H1 (cell line): ENCODE data around the gene RHCG. TPM values are rescaled to one million over a fixed set of nuclear protein-coding genes. Genes with fewer than 3 reads are reported as not detected.

Experiments used
- CTCF ChIA-PET: fragments of 300-600 bp; sonication (Branson Sonifier 250); formaldehyde crosslinking; loops from one replicate; lab custom pipeline; 2021; ENCODE audit not compliant: partially characterized antibody; lab: Charles Lee
- POLR2A ChIA-PET: fragments of 300-600 bp; sonication (Branson Sonifier 250); formaldehyde crosslinking; loops from one replicate; lab custom pipeline; 2021; ENCODE audit warnings: inconsistent platforms; ENCODE audit not compliant: partially characterized antibody; lab: Charles Lee
- DNase-seq, 2 experiments: peaks; one replicate each; pipeline versions ENCODE4 v3.0.0 to v3.0.0-alpha.2; 2010 to 2022; ENCODE audit warnings: low spot score in 2 of 2, low read depth in 1 of 2, mixed read lengths in 1 of 2
- FAIRE-seq: peaks from 2 replicates; lab custom pipeline; 2011; peaks lifted over from hg19 to GRCh38; lab: Jason Lieb, UNC
- H2AFZ ChIP-seq: 2 replicates; pipeline ENCODE4 v1.8.1; 2012; ENCODE audit warnings: low read length, inconsistent platforms
- H2AK5ac ChIP-seq: 2 replicates; pipeline ENCODE4 v1.6.1; 2013; ENCODE audit warnings: low read depth, low read length
- H2BK120ac ChIP-seq: replicated peaks from 2 replicates; pipeline ENCODE3; 2013; ENCODE audit warnings: low read depth, low read length, inconsistent platforms
- H2BK12ac ChIP-seq: 2 replicates; pipeline ENCODE4 v1.6.1; 2013; ENCODE audit warnings: low read depth, low read length
- H2BK15ac ChIP-seq: 2 replicates; pipeline ENCODE4 v1.6.1; 2013; ENCODE audit warnings: low read length
- H2BK20ac ChIP-seq: 2 replicates; pipeline ENCODE4 v1.6.1; 2013; ENCODE audit warnings: low read length
- H2BK5ac ChIP-seq: 2 replicates; pipeline ENCODE4 v1.6.1; 2013; ENCODE audit warnings: low read depth, low read length
- H3K14ac ChIP-seq: 2 replicates; pipeline ENCODE4 v1.6.1; 2013; ENCODE audit warnings: inconsistent platforms; ENCODE audit not compliant: insufficient read length
- H3K18ac ChIP-seq: 2 replicates; pipeline ENCODE4 v1.6.1; 2013; ENCODE audit warnings: low read length; ENCODE audit errors: extremely low read depth
- H3K23ac ChIP-seq: 2 replicates; pipeline ENCODE4 v1.6.1; 2013; ENCODE audit warnings: inconsistent platforms; ENCODE audit not compliant: insufficient read length
- H3K23me2 ChIP-seq: 2 replicates; pipeline ENCODE4 v1.6.1; 2013; ENCODE audit warnings: low read depth, low read length
- H3K27ac ChIP-seq: 2 replicates; pipeline ENCODE4 v1.6.1; 2011; ENCODE audit warnings: low read depth, low read length, inconsistent platforms
- H3K27me3 ChIP-seq, 4 experiments: replicated peaks in 1 of 4; 1 replicate in 1 of 4; 2 replicates in 3 of 4; pipeline versions ENCODE4 v1.6.1 to v1.8.1; 2011 to 2013; ENCODE audit warnings: low read length in 3 of 4, mild to moderate bottlenecking in 3 of 4, inconsistent platforms in 2 of 4, mixed read lengths in 2 of 4, moderate library complexity in 1 of 4; ENCODE audit not compliant: control insufficient read depth in 3 of 4, insufficient read depth in 3 of 4; ENCODE audit errors: extremely low read depth in 1 of 4
- H3K36me3 ChIP-seq, 4 experiments: 2 replicates each; pipeline versions ENCODE4 v1.6.1 to v1.8.1; 2011 to 2013; ENCODE audit warnings: mild to moderate bottlenecking in 4 of 4, low read length in 3 of 4, moderate library complexity in 2 of 4, control low read depth in 1 of 4, inconsistent platforms in 1 of 4; ENCODE audit not compliant: insufficient read depth in 4 of 4, control insufficient read depth in 2 of 4
- H3K4ac ChIP-seq: replicated peaks from 2 replicates; pipeline ENCODE3; 2013; ENCODE audit warnings: low read length, low read depth, mixed read lengths, inconsistent platforms; ENCODE audit not compliant: insufficient read length
- H3K4me1 ChIP-seq, 4 experiments: replicated peaks in 1 of 4; 1 replicate in 1 of 4; 2 replicates in 3 of 4; pipeline versions ENCODE4 v1.6.1 to v1.8.1; 2011 to 2013; ENCODE audit warnings: low read length in 3 of 4, inconsistent platforms in 2 of 4, mixed read lengths in 1 of 4; ENCODE audit not compliant: insufficient read depth in 4 of 4, control insufficient read depth in 3 of 4
- H3K4me2 ChIP-seq, 2 experiments: 2 replicates each; pipeline versions ENCODE4 v1.6.1 to v1.8.1; 2011 to 2013; ENCODE audit warnings: low read depth in 2 of 2, low read length in 2 of 2, control low read depth in 1 of 2, inconsistent platforms in 1 of 2, mild to moderate bottlenecking in 1 of 2; ENCODE audit not compliant: insufficient read depth in 1 of 2
- H3K4me3 ChIP-seq, 4 experiments: fragments of 200-600, 300-600 bp in 1 of 4; sonication (generic), shearing (Covaris generic), sonication (Bioruptor Twin) in 1 of 4; 2 replicates each; pipeline versions ENCODE4 v1.5.1 to v1.8.1; 2011 to 2016; ENCODE audit warnings: low read length in 4 of 4, low read depth in 3 of 4, control low read depth in 2 of 4, inconsistent platforms in 2 of 4, mild to moderate bottlenecking in 2 of 4, mixed read lengths in 1 of 4, moderate library complexity in 1 of 4; ENCODE audit not compliant: insufficient read depth in 2 of 4; ENCODE audit errors: extremely low read depth in 1 of 4
- H3K56ac ChIP-seq: replicated peaks from 2 replicates; pipeline ENCODE3; 2013; ENCODE audit warnings: low read depth, mild to moderate bottlenecking, mixed read lengths, low read length, inconsistent platforms; ENCODE audit not compliant: insufficient read length
- H3K79me1 ChIP-seq: 2 replicates; pipeline ENCODE4 v1.6.1; 2013; ENCODE audit warnings: low read depth, low read length, control low read depth
- H3K79me2 ChIP-seq, 2 experiments: 2 replicates each; pipeline versions ENCODE4 v1.6.1 to v1.8.1; 2012 to 2013; ENCODE audit warnings: low read length in 2 of 2, mild to moderate bottlenecking in 2 of 2, inconsistent platforms in 1 of 2; ENCODE audit not compliant: insufficient read depth in 2 of 2, control insufficient read depth in 1 of 2
- H3K9ac ChIP-seq, 4 experiments: replicated peaks in 1 of 4; 1 replicate in 1 of 4; 2 replicates in 3 of 4; pipeline versions ENCODE4 v1.6.1 to v1.8.1; 2011 to 2013; ENCODE audit warnings: low read depth in 3 of 4, low read length in 3 of 4, control low read depth in 2 of 4, mild to moderate bottlenecking in 2 of 4, moderate library complexity in 2 of 4, inconsistent platforms in 1 of 4; ENCODE audit errors: extremely low read depth in 1 of 4
- H3K9me3 ChIP-seq, 2 experiments: 2 replicates each; pipeline versions ENCODE4 v1.6.1 to v1.8.1; 2012 to 2013; ENCODE audit warnings: mild to moderate bottlenecking in 2 of 2, moderate library complexity in 2 of 2, control low read depth in 1 of 2, inconsistent platforms in 1 of 2, low read depth in 1 of 2, low read length in 1 of 2, mixed read lengths in 1 of 2; ENCODE audit not compliant: insufficient read depth in 2 of 2
- H4K20me1 ChIP-seq, 2 experiments: replicated peaks in 1 of 2; 2 replicates each; pipeline versions ENCODE3 to v1.8.1; 2011 to 2013; ENCODE audit warnings: inconsistent platforms in 2 of 2, low read length in 2 of 2, mild to moderate bottlenecking in 1 of 2; ENCODE audit not compliant: insufficient read depth in 2 of 2, control insufficient read depth in 1 of 2
- H4K5ac ChIP-seq: 2 replicates; pipeline ENCODE4 v1.6.1; 2013; ENCODE audit warnings: low read length, low read depth, mixed read lengths, inconsistent platforms; ENCODE audit not compliant: insufficient read length
- H4K8ac ChIP-seq: 2 replicates; pipeline ENCODE4 v1.8.0; 2013; ENCODE audit warnings: mild to moderate bottlenecking, moderate library complexity, low read length, inconsistent platforms; ENCODE audit not compliant: insufficient read depth; ENCODE audit errors: extremely low read depth
- H4K91ac ChIP-seq: replicated peaks from 2 replicates; pipeline ENCODE3; 2013; ENCODE audit warnings: low read length, mixed read lengths, inconsistent platforms; ENCODE audit not compliant: insufficient read length
- BACH1 ChIP-seq: IDR thresholded peaks from 2 replicates; pipeline ENCODE4 v1.6.1; 2012; ENCODE audit warnings: low read length, improper control_type of control experiment
- CBX5 ChIP-seq: fragments of 300-800, 300-1000 bp; sonication (generic); IDR thresholded peaks from 2 replicates; pipeline ENCODE4 v1.7.1; 2016; ENCODE audit warnings: antibody characterized with exemption, low read length, low read depth
- CTBP2 ChIP-seq: IDR thresholded peaks from 2 replicates; pipeline ENCODE4 v1.7.0; 2011; ENCODE audit warnings: borderline replicate concordance, mild to moderate bottlenecking, moderate library complexity, mixed read lengths, low read length; ENCODE audit not compliant: insufficient read depth, insufficient read length
- EGR1 ChIP-seq: IDR thresholded peaks from 2 replicates; pipeline ENCODE4 v1.6.1; 2011; ENCODE audit warnings: low read depth, low read length, borderline replicate concordance
- EZH2 ChIP-seq: fragments of 200-600 bp; sonication (generic); IDR thresholded peaks from 2 replicates; pipeline ENCODE4 v1.7.1; 2012; ENCODE audit warnings: low read depth, mild to moderate bottlenecking, moderate library complexity, low read length, inconsistent platforms; ENCODE audit not compliant: severe bottlenecking
- GTF2F1 ChIP-seq: IDR thresholded peaks from 2 replicates; pipeline ENCODE4 v1.6.1; 2012; ENCODE audit warnings: low read depth, low read length, improper control_type of control experiment, borderline replicate concordance
- KDM4A ChIP-seq: IDR thresholded peaks from one replicate; pipeline ENCODE4 v1.7.1; 2012; ENCODE audit warnings: low read depth, mild to moderate bottlenecking, moderate library complexity, low read length, inconsistent platforms; ENCODE audit not compliant: severe bottlenecking
- MAFK ChIP-seq: IDR thresholded peaks from 2 replicates; pipeline ENCODE4 v1.6.1; 2012; ENCODE audit warnings: low read depth, mild to moderate bottlenecking, improper control_type of control experiment, low read length
- RXRA ChIP-seq: IDR thresholded peaks from 2 replicates; pipeline ENCODE4 v1.6.1; 2011; ENCODE audit warnings: low read depth, mild to moderate bottlenecking, low read length, moderate library complexity; ENCODE audit not compliant: insufficient read depth
- TCF12 ChIP-seq: IDR thresholded peaks from 2 replicates; pipeline ENCODE4 v1.6.1; 2011; ENCODE audit warnings: low read depth, mild to moderate bottlenecking, low read length
- WGBS, 2 experiments: shearing (Covaris generic) in 1 of 2; methylation state at CpG; one replicate each; pipeline versions ENCODE4 v1.1.6 to v1.1.7; 2013 to 2015; ENCODE audit warnings: low lambda C conversion rate in 2 of 2, mixed read lengths in 2 of 2, inconsistent platforms in 1 of 2, low coverage in 1 of 2, missing lambda C conversion rate in 1 of 2; ENCODE audit not compliant: insufficient replicate concordance in 2 of 2, insufficient coverage in 1 of 2, insufficient read length in 1 of 2; ENCODE audit errors: extremely low coverage in 1 of 2, missing lambda C conversion rate in 1 of 2; 5-methylcytosine and 5-hydroxymethylcytosine counted together
- polyA plus RNA-seq, 7 experiments: library from polyadenylated mRNA; depleted of rRNA in 3 of 7; stranded (reverse) in 5 of 7; unstranded in 2 of 7; fragments of >200 nt in 5 of 7; fragments of 200-250 nt in 2 of 7; gene quantifications; 1 replicate in 5 of 7; 2 replicates in 1 of 7; 4 replicates in 1 of 7; pipeline versions ENCODE4 v1.2.1 to v1.2.3, GENCODE V29; 2011 to 2013; ENCODE audit warnings: missing spikeins in 2 of 7, mixed read lengths in 2 of 7
- total RNA-seq: library from RNA; stranded (reverse); fragmentation: NEBNext Ultra II Directional; extraction: Animal tissue kit (Norgen Biotek cat#: 25700); gene quantifications from 2 replicates; pipeline ENCODE4 v1.2.1, GENCODE V29; 2021
- TF ChIP-seq, protein P1 (sequence below), 3 experiments: IDR thresholded peaks; 1 replicate in 2 of 3; 2 replicates in 1 of 3; pipeline versions ENCODE4 v1.5.1 to v1.6.1; 2011; ENCODE audit warnings: low read length in 3 of 3, mild to moderate bottlenecking in 3 of 3, inconsistent platforms in 2 of 3, low read depth in 1 of 3, moderate library complexity in 1 of 3; ENCODE audit not compliant: insufficient read depth in 1 of 3; ENCODE audit errors: control extremely low read depth in 1 of 3

Gene RHCG
- total and polyA plus RNA-seq, 2 of the 8 experiments (the other 6 are each of a cell fraction or from before 2014, with no cell fraction given), result 0.68 TPM; not detected in 1

- no peaks in the 10 kb centered on the region for H3K9me3 ChIP-seq
- no peak for FAIRE-seq
- H3K4me1 ChIP-seq, result peaks cover 0 to 2% (median under 1%) of the 10 kb centered on the region in 4 experiments; a peak in 2 of 7 replicates
- H2AFZ ChIP-seq, result no peak overlapping the region
- H3K14ac ChIP-seq, result no peak overlapping the region
- no peak overlapping the region for H2BK120ac ChIP-seq
- no peaks in the 10 kb centered on the region for H3K79me1 ChIP-seq
- H2BK15ac ChIP-seq, result no peak overlapping the region
- peaks cover 0 to 4% of the 10 kb centered on the region in 2 experiments for H4K20me1 ChIP-seq
- H2BK20ac ChIP-seq, result no peak overlapping the region
- no peak overlapping the region; the same call in 1 of the 2 replicates for H4K8ac ChIP-seq
- 86% methylated on average over 6 of the region's 6 CpGs; no CpG with 5 or more reads in 1 of the 2 experiments for WGBS, 2 experiments
- no peak overlapping the region for H3K4me2 ChIP-seq
- no peak overlapping the region for H2AK5ac ChIP-seq
- H3K18ac ChIP-seq, result no peak overlapping the region
- no peak overlapping the region for H3K27ac ChIP-seq
- H2BK12ac ChIP-seq, result no peak overlapping the region
- H3K36me3 ChIP-seq, result no peaks in the 10 kb centered on the region
- no peak overlapping the region for H3K56ac ChIP-seq
- H3K27me3 ChIP-seq, result peaks cover 0 to 4% (median 3%) of the 10 kb centered on the region in 4 experiments; a peak in 4 of 7 replicates
- H4K5ac ChIP-seq, result no peak overlapping the region
- H3K79me2 ChIP-seq, result no peaks in the 10 kb centered on the region
- ChIA-PET POLR2A (interaction anchor here (0.5 to 1.5 kb wide), 8 partner anchors 10 to 688 kb away, joined by 3 to 4 read pairs (median 3); no protein-coding TSS in a partner anchor), CTCF (interaction anchor here (0.5 to 17.0 kb wide), 17 partner anchors 10 to 197 kb away, joined by 3 to 518 read pairs (median 4); partner anchors contain the start of gene RHCG)
- H3K9ac ChIP-seq, result no peak overlapping the region
- no peak overlapping the region for H3K23ac ChIP-seq
- DNase-seq, result no peak
- H3K23me2 ChIP-seq, result no peaks in the 10 kb centered on the region
- H3K4me3 ChIP-seq, result no peak overlapping the region
- H2BK5ac ChIP-seq, result no peak overlapping the region
- H3K4ac ChIP-seq, result no peak overlapping the region
- H4K91ac ChIP-seq, result no peak overlapping the region
- TF ChIP-seq CTBP2, result no peak
- no peak for TF ChIP-seq BACH1
- no peak for TF ChIP-seq EGR1
- TF ChIP-seq TCF12, result no peak
- TF ChIP-seq, protein P1, sequence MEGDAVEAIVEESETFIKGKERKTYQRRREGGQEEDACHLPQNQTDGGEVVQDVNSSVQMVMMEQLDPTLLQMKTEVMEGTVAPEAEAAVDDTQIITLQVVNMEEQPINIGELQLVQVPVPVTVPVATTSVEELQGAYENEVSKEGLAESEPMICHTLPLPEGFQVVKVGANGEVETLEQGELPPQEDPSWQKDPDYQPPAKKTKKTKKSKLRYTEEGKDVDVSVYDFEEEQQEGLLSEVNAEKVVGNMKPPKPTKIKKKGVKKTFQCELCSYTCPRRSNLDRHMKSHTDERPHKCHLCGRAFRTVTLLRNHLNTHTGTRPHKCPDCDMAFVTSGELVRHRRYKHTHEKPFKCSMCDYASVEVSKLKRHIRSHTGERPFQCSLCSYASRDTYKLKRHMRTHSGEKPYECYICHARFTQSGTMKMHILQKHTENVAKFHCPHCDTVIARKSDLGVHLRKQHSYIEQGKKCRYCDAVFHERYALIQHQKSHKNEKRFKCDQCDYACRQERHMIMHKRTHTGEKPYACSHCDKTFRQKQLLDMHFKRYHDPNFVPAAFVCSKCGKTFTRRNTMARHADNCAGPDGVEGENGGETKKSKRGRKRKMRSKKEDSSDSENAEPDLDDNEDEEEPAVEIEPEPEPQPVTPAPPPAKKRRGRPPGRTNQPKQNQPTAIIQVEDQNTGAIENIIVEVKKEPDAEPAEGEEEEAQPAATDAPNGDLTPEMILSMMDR (IDR thresholded peaks at IDR 0.05; ENCODE audit: control extremely low read depth in 1 of 3, insufficient read depth in 1 of 3, low read depth in 1 of 3, low read length in 3 of 3), result no peak
- no peak for TF ChIP-seq KDM4A
- no peak for TF ChIP-seq RXRA
- no peak for TF ChIP-seq GTF2F1
- TF ChIP-seq MAFK, result no peak
- TF ChIP-seq CBX5, result no peak
- no peak for TF ChIP-seq EZH2
Observed at GRCh38 chr15:89475661-89476060, 20.7 kb downstream of the RHCG start.
